ENCODE results near the gene MC5R.

DNA sequence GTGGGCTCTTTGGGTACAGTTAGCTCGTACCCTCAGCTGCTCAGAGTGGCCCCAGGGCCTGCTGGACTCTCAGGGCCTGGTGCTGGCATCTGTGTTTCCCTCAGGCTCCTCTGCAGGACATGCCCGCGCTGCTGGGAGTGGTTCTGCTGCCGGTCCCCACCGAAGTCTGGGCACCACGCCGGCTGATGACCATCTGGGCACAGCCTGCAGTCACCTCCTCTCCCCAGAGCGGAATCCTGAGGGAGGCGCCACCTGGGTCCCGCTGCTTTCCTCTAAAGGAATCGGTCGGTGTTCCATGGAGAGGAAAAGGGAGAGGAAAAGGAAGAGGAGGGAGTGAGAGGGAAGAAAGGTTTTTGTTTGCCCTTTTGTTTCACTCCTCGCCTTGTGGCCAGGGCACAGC, 47.8 kb downstream of the MC5R start:
- TF ChIP-seq EZH2phosphoT487 (IDR thresholded peaks at IDR 0.05; ENCODE audit: borderline replicate concordance), result no peak
- TF ChIP-seq, protein P1, sequence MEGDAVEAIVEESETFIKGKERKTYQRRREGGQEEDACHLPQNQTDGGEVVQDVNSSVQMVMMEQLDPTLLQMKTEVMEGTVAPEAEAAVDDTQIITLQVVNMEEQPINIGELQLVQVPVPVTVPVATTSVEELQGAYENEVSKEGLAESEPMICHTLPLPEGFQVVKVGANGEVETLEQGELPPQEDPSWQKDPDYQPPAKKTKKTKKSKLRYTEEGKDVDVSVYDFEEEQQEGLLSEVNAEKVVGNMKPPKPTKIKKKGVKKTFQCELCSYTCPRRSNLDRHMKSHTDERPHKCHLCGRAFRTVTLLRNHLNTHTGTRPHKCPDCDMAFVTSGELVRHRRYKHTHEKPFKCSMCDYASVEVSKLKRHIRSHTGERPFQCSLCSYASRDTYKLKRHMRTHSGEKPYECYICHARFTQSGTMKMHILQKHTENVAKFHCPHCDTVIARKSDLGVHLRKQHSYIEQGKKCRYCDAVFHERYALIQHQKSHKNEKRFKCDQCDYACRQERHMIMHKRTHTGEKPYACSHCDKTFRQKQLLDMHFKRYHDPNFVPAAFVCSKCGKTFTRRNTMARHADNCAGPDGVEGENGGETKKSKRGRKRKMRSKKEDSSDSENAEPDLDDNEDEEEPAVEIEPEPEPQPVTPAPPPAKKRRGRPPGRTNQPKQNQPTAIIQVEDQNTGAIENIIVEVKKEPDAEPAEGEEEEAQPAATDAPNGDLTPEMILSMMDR (conservative IDR thresholded peaks at IDR 0.05; ENCODE audit: low read length), result no peak
